Memory B cell (primary cell): ENCODE results near the gene ATP9A.
A peak's percentile ranks its signal among the peaks of the same experiment; 100 is the strongest.

ENCODE experiments used
- ATAC-seq: fragments of 150-1000 bp; cut with Tn5 transposase; 2 replicates; pipeline ENCODE4 v1.10.0; 2021; ENCODE audit warnings: low read depth, mild to moderate bottlenecking, moderate library complexity
- DNase-seq, 2 donors: peaks; one replicate each; pipeline ENCODE4 v3.0.0; 2022; ENCODE audit warnings: low spot score in 2 of 2
- H3K27ac Mint-ChIP-seq: one replicate; pipeline ENCODE4 v1.8.0; 2022; ENCODE audit warnings: mild to moderate bottlenecking, moderate library complexity, mixed read lengths
- H3K27me3 Mint-ChIP-seq: one replicate; pipeline ENCODE4 v1.8.0; 2022; ENCODE audit warnings: mixed read lengths
- H3K36me3 Mint-ChIP-seq: one replicate; pipeline ENCODE4 v1.8.0; 2022; ENCODE audit warnings: mild to moderate bottlenecking, mixed read lengths
- H3K4me1 Mint-ChIP-seq: one replicate; pipeline ENCODE4 v1.8.0; 2022; ENCODE audit warnings: mixed read lengths
- H3K4me3 Mint-ChIP-seq: one replicate; pipeline ENCODE4 v1.8.0; 2022; ENCODE audit warnings: mild to moderate bottlenecking, moderate library complexity, mixed read lengths
- H3K9me3 Mint-ChIP-seq: one replicate; pipeline ENCODE4 v1.8.0; 2022; ENCODE audit warnings: mixed read lengths

Gene ATP9A

GRCh38 chr20:51628533-51629398 is 139.4 kb downstream of the ATP9A start:
- ATAC-seq (no peak), DNase-seq (no peak)
- H3K9me3 Mint-ChIP-seq: no peaks in the 10 kb centered on the region
- H3K27me3 Mint-ChIP-seq: peaks cover 25% of the 10 kb centered on the region
- H3K4me3 Mint-ChIP-seq: no peak overlapping the region
- no peaks in the 10 kb centered on the region for H3K36me3 Mint-ChIP-seq
- no peak overlapping the region for H3K27ac Mint-ChIP-seq
- peaks cover 4% of the 10 kb centered on the region for H3K4me1 Mint-ChIP-seq

GRCh38 chr20:51627586-51627985 is 140.6 kb downstream of the ATP9A start:
- Mint-ChIP-seq H3K4me3 (no peak overlapping the region), H3K27ac (no peak overlapping the region), H3K4me1 (peaks cover 4% of the 10 kb centered on the region), H3K36me3 (no peaks in the 10 kb centered on the region), H3K27me3 (peaks cover 22% of the 10 kb centered on the region), H3K9me3 (no peaks in the 10 kb centered on the region)
- no peak for ATAC-seq
- DNase-seq: no peak

DNA sequence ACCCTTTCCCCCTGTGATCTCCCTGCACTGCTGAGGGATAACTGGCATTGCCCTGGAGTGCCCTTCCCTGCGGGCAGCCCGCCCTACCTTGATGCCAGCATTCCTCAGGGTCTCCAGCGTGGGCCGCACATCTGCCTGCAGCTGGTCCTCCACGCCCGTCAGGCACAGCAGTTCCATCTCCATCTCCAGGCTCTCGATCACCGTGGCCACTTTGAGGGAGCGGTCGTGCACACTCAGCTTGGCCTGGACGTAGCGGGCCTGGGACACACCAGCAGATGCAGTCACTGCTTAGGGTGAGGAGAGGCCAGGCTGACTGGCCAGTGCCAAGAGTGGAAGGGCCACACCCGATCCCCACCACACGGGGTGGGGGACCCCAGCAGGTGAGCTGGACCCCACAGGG is 143.1 kb downstream of the ATP9A start:
- H3K27ac Mint-ChIP-seq: no peak overlapping the region
- peaks cover 4% of the 10 kb centered on the region for H3K4me1 Mint-ChIP-seq
- no peaks in the 10 kb centered on the region for H3K9me3 Mint-ChIP-seq
- ATAC-seq: no peak
- H3K4me3 Mint-ChIP-seq: no peak overlapping the region
- DNase-seq: no peak
- peaks cover 15% of the 10 kb centered on the region for H3K27me3 Mint-ChIP-seq
- no peaks in the 10 kb centered on the region for H3K36me3 Mint-ChIP-seq

DNA sequence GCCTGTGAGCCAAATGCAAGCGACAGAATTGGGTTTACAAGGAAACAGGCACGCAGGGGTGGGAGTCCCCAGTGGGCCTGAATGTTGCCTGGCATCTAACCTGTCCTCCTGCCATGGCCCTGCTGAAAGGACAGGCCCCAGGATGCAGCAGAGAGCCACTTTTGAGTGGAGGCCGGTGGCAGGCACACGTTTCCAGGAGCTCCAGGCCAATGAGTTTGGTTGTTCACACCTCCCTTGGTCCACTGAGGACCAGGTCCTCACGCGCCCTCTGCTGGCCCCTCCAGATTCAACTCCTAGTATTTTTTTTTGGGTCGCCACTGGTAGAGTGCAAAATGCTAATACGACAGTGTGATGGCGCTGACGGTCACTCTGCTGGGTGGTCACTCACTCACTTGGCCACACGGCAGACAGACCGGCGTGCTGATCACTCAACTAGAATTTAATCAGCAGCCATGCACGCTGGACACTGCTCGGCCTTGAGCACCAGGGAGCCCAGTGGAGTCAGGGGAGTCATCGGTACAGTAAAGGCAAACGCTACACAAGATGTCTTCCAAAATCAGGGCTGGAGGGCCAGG is 143.9 kb downstream of the ATP9A start:
- H3K27me3 Mint-ChIP-seq: peaks cover 10% of the 10 kb centered on the region
- H3K4me3 Mint-ChIP-seq: no peak overlapping the region
- ATAC-seq (peak; percentile 53), DNase-seq (peak; percentile 71 to 72)
- H3K9me3 Mint-ChIP-seq: no peaks in the 10 kb centered on the region
- no peaks in the 10 kb centered on the region for H3K36me3 Mint-ChIP-seq
- peaks cover 8% of the 10 kb centered on the region for H3K4me1 Mint-ChIP-seq
- no peak overlapping the region for H3K27ac Mint-ChIP-seq

DNA sequence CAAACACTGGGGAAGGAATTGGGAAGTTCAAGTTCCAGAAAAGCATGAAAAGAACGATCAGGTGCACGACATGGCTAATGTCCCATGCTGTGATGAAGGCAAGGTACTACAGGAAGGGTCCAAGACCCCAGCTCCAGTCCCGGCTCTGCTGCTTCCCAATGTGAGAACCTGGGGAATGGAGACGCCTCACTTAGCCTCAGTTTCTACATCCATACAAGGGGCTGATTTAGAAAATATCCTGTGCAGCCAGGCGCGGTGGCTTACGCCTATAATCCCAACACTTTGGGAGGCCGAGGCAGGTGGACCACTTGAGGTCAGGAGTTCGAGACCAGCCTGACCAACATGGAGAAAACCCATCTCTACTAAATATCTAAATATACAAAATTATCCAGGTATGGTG is 144.9 kb downstream of the ATP9A start:
- no peak for ATAC-seq
- Mint-ChIP-seq H3K4me3 (no peak overlapping the region), H3K4me1 (peaks cover 8% of the 10 kb centered on the region), H3K27me3 (peaks cover 8% of the 10 kb centered on the region), H3K36me3 (no peaks in the 10 kb centered on the region), H3K27ac (no peak overlapping the region), H3K9me3 (no peaks in the 10 kb centered on the region)
- DNase-seq: no peak

DNA sequence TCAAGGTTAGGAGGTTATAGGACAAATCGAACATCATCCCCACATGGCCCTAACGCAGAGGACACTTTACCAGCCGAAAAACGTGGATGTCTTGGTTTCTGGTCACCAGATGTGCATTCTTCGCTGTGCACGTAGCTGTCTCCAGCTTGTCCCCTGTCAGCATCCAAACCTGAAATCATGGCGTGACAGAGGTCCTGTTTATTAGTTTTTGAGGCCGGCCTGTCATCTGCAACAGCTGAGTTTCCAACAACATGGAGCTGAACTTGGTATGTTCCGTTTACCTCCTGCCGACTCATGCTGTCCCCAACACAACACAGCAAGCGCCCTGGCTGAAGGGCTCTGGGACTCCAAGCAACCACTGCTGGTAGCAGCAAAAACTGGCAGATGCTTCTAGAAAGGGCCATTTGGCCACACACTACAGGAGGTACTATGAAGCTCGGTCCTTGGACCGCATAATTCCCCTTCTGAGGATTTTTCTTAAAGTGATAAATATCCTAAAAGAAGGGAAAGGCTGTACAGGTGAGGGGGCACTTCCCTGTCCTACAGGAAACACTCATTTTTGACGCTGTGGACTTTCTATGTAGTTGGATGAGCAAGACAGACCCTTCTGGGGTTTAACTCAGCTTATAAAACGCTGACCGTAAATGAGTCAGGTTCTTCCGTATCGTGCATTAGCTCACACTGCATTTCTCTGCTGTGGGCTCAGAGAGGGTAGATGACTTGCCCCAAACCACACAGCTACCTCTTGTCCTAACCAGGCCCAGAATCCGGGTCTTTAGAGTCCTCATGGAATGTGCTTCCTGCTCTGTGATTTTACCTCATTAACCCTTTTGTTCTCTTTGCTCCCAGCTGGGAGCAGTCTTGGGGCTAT is 146.0 kb downstream of the ATP9A start:
- peaks cover 8% of the 10 kb centered on the region for H3K4me1 Mint-ChIP-seq
- H3K4me3 Mint-ChIP-seq: no peak overlapping the region
- peaks cover 7% of the 10 kb centered on the region for H3K27me3 Mint-ChIP-seq
- H3K9me3 Mint-ChIP-seq: no peaks in the 10 kb centered on the region
- DNase-seq (no peak), ATAC-seq (no peak)
- H3K27ac Mint-ChIP-seq: no peak overlapping the region
- no peaks in the 10 kb centered on the region for H3K36me3 Mint-ChIP-seq

DNA sequence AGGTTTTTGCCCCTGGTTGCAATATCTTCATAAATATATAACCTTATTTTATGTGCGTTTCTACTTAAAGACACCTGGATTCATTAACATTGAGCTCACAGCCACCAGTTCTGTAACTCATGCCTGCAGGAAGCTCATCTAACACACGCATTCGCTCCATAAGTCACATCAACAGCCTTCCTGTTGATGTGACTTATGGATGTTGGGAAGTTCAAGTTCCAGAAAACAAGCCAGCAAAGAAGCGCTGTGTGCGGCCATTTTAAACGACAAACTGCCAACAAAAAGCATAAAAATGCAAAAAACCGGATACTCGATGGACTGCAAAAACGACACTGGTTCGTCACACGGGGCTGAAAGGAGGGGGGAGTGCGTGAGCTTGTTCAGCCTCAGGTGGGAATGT is 147.8 kb downstream of the ATP9A start:
- H3K4me3 Mint-ChIP-seq: no peak overlapping the region
- peaks cover 8% of the 10 kb centered on the region for H3K4me1 Mint-ChIP-seq
- no peak for ATAC-seq

DNA sequence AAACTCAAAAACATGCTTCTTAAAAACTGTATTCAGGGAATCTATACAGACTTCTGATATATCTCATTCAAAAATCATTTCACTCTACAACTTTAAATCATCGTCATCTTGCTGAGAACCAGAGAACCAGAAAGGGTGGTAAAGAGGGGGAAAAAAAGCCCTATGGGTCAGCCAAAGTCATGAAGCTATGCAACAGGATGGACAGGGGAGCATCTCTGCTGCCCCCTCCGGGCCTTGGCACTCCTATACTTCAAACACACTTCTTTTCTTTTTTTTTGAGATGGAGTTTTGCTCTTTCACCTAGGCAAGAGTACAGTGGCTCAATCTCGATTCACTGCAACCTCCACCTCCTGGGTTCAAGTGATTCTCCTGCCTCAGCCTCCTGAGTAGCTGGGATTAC is 152.1 kb downstream of the ATP9A start:
- no peak overlapping the region for H3K4me3 Mint-ChIP-seq
- H3K36me3 Mint-ChIP-seq: no peaks in the 10 kb centered on the region
- H3K4me1 Mint-ChIP-seq: peaks cover 4% of the 10 kb centered on the region
- ATAC-seq (no peak), DNase-seq (no peak)
- no peak overlapping the region for H3K27ac Mint-ChIP-seq
- peaks cover 2% of the 10 kb centered on the region for H3K27me3 Mint-ChIP-seq
- no peaks in the 10 kb centered on the region for H3K9me3 Mint-ChIP-seq

More for the DNA sequence above, 147.8 kb downstream of the ATP9A start:
- H3K27ac Mint-ChIP-seq: no peak overlapping the region
- no peak for DNase-seq
- no peaks in the 10 kb centered on the region for H3K9me3 Mint-ChIP-seq
- no peaks in the 10 kb centered on the region for H3K36me3 Mint-ChIP-seq
- H3K27me3 Mint-ChIP-seq: peaks cover 4% of the 10 kb centered on the region

GRCh38 chr20:51614687-51615086 is 153.5 kb downstream of the ATP9A start:
- ATAC-seq (no peak), DNase-seq (no peak)
- no peaks in the 10 kb centered on the region for H3K9me3 Mint-ChIP-seq
- no peaks in the 10 kb centered on the region for H3K36me3 Mint-ChIP-seq
- H3K27ac Mint-ChIP-seq: no peak overlapping the region
- peaks cover 8% of the 10 kb centered on the region for H3K27me3 Mint-ChIP-seq
- no peak overlapping the region for H3K4me3 Mint-ChIP-seq
- H3K4me1 Mint-ChIP-seq: peaks cover 2% of the 10 kb centered on the region

- no peak overlapping the region for H3K4me3 Mint-ChIP-seq
- H3K9me3 Mint-ChIP-seq: no peaks in the 10 kb centered on the region
- no peak overlapping the region for H3K27ac Mint-ChIP-seq
- H3K27me3 Mint-ChIP-seq: peaks cover 12% of the 10 kb centered on the region
- no peaks in the 10 kb centered on the region for H3K36me3 Mint-ChIP-seq
- ATAC-seq: no peak
- H3K4me1 Mint-ChIP-seq: peaks cover 4% of the 10 kb centered on the region
- no peak for DNase-seq
These were observed 154.6 kb downstream of the ATP9A start for GRCh38 chr20:51613580-51613979.

- Mint-ChIP-seq H3K9me3 (no peaks in the 10 kb centered on the region), H3K27ac (no peak overlapping the region), H3K4me1 (peaks cover 9% of the 10 kb centered on the region), H3K4me3 (no peak overlapping the region), H3K36me3 (no peaks in the 10 kb centered on the region), H3K27me3 (peaks cover 15% of the 10 kb centered on the region)
- ATAC-seq: no peak
- DNase-seq: no peak
These were observed 155.3 kb downstream of the ATP9A start for GRCh38 chr20:51612896-51613295.

GRCh38 chr20:51611625-51611890 is 156.6 kb downstream of the ATP9A start:
- DNase-seq (no peak), ATAC-seq (no peak)
- H3K27ac Mint-ChIP-seq: no peak overlapping the region
- H3K27me3 Mint-ChIP-seq: peaks cover 20% of the 10 kb centered on the region
- no peaks in the 10 kb centered on the region for H3K9me3 Mint-ChIP-seq
- peaks cover 14% of the 10 kb centered on the region for H3K4me1 Mint-ChIP-seq
- no peak overlapping the region for H3K4me3 Mint-ChIP-seq
- no peaks in the 10 kb centered on the region for H3K36me3 Mint-ChIP-seq

- DNase-seq: no peak
- no peaks in the 10 kb centered on the region for H3K36me3 Mint-ChIP-seq
- no peak for ATAC-seq
- H3K27me3 Mint-ChIP-seq: peaks cover 20% of the 10 kb centered on the region
- H3K4me1 Mint-ChIP-seq: peaks cover 14% of the 10 kb centered on the region
- no peaks in the 10 kb centered on the region for H3K9me3 Mint-ChIP-seq
- no peak overlapping the region for H3K27ac Mint-ChIP-seq
- H3K4me3 Mint-ChIP-seq: no peak overlapping the region
These were observed 157.2 kb downstream of the ATP9A start for GRCh38 chr20:51610761-51611624.
